ENCODE data around the gene OSBPL8.

DNA sequence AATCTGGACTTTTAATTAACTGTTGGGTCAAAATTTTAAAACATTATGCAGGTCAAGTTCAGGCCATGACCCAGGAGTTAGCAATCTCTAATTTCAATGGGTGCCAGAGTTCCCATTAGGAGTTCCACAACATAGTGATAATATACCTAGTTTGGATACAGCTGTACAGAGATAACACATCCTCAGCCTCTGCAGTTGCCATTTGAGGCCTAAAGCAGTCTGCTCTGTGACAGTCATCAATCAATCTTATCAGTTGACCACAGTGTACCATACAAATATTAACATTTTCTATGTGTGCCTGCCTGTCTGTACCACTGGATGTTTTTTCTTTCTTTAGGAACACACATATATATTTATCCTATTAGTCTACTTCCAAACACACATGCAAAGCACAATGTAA lies 157.3 kb downstream of the OSBPL8 start:
- no peak for TF ChIP-seq CTCF (IDR thresholded peaks at IDR 0.05)
- TF ChIP-seq EZH2 (IDR thresholded peaks at IDR 0.05; ENCODE audit: borderline replicate concordance, insufficient read depth, low read depth, low read length, poor library complexity, severe bottlenecking) = no peak

Measured in B cell (primary cell).